A673 (cell line): ENCODE results near the gene PRKACG. TPM values are rescaled to one million over a fixed set of nuclear protein-coding genes. Genes with fewer than 3 reads are reported as not detected.

Experiments
- BruUV-seq: library from RNA; stranded (reverse); fragments of 400-500 nt; replicated peaks from 2 replicates; lab custom pipeline; 2021; lab: Mats Ljungman, UMichigan
- CTCF ChIA-PET: fragments of 300-600 bp; sonication (Branson Sonifier 250); formaldehyde crosslinking; loops from one replicate; lab custom pipeline; 2022; ENCODE audit warnings: antibody characterized with exemption; lab: Charles Lee
- POLR2A ChIA-PET: fragments of 300-600 bp; sonication (Branson Sonifier 250); formaldehyde crosslinking; loops from one replicate; lab custom pipeline; 2022; ENCODE audit warnings: antibody characterized with exemption; ENCODE audit not compliant: low non-redundant PET; lab: Charles Lee
- DNase-seq: peaks from one replicate; pipeline ENCODE4 v3.0.0-alpha.2; 2015; ENCODE audit warnings: low spot score
- H3K27ac ChIP-seq: fragments of 200-600 bp; sonication (generic); 2 replicates; pipeline ENCODE4 v1.5.1; 2016; ENCODE audit warnings: mixed run types, low read depth, mild to moderate bottlenecking, mixed read lengths, antibody characterized with exemption, low read length; ENCODE audit not compliant: poor library complexity, severe bottlenecking
- H3K27me3 ChIP-seq: fragments of 200-600 bp; sonication (generic); replicated peaks from 2 replicates; pipeline ENCODE4 v1.6.1; 2017; ENCODE audit warnings: mixed run types, low read depth, mild to moderate bottlenecking, mixed read lengths, antibody characterized with exemption, low read length; ENCODE audit not compliant: insufficient read depth, poor library complexity
- H3K36me3 ChIP-seq: fragments of 200-600 bp; sonication (generic); 2 replicates; pipeline ENCODE4 v1.6.1; 2016; ENCODE audit warnings: mixed run types, mild to moderate bottlenecking, mixed read lengths, antibody characterized with exemption, low read length; ENCODE audit not compliant: insufficient read depth, poor library complexity, severe bottlenecking
- H3K4me1 ChIP-seq: fragments of 200-600 bp; sonication (generic); 2 replicates; pipeline ENCODE4 v1.6.1; 2017; ENCODE audit warnings: mixed run types, mild to moderate bottlenecking, mixed read lengths, antibody characterized with exemption, low read length; ENCODE audit not compliant: insufficient read depth, poor library complexity, severe bottlenecking
- H3K4me3 ChIP-seq: fragments of 200-600 bp; sonication (generic); 2 replicates; pipeline ENCODE4 v1.5.1; 2016; ENCODE audit warnings: low read depth, mixed run types, mild to moderate bottlenecking, mixed read lengths, low read length; ENCODE audit not compliant: poor library complexity, severe bottlenecking
- H3K9me3 ChIP-seq: fragments of 200-600 bp; sonication (generic); 2 replicates; pipeline ENCODE4 v1.6.1; 2016; ENCODE audit warnings: mixed run types, low read depth, mild to moderate bottlenecking, mixed read lengths, antibody characterized with exemption, low read length; ENCODE audit not compliant: poor library complexity, severe bottlenecking
- CTCF ChIP-seq: fragments of 300-800, 200-600 bp; sonication (generic); conservative IDR thresholded peaks from 2 replicates; pipeline ENCODE4 v1.5.1; 2017; ENCODE audit warnings: low read depth, mild to moderate bottlenecking, antibody characterized with exemption, low read length, moderate library complexity, mixed read lengths
- EZH2 ChIP-seq: fragments of 200-600 bp; sonication (generic); IDR thresholded peaks from 2 replicates; pipeline ENCODE4 v1.6.1; 2017; ENCODE audit warnings: borderline replicate concordance, low read depth, mild to moderate bottlenecking, mixed read lengths, antibody characterized with exemption, low read length; ENCODE audit not compliant: poor library complexity, severe bottlenecking
- intact Hi-C: fragments of 100-400 bp; cut with micrococcal nuclease; formaldehyde crosslinking; loops from one replicate; pipeline ENCODE4 v1.10.0; 2022; ENCODE audit not compliant: unreplicated experiment
- total RNA-seq: library from RNA; stranded (reverse); gene quantifications from 2 replicates; pipeline ENCODE4 v1.2.3, GENCODE V29; 2021

PRKACG gene
- total RNA-seq, 1 experiment from 2014 or later: not detected

- no peaks in the 10 kb centered on the region for H3K9me3 ChIP-seq
- no peak for DNase-seq
- H3K36me3 ChIP-seq: no peaks in the 10 kb centered on the region
- POLR2A ChIA-PET: no interaction called here
- CTCF ChIA-PET: interaction anchor here (0.6 kb wide), 1 partner anchor 447 kb away, joined by 3 read pairs; no protein-coding TSS in a partner anchor
- H3K27me3 ChIP-seq: peaks cover 6% of the 10 kb centered on the region
- H3K27ac ChIP-seq: no peak overlapping the region
- TF ChIP-seq EZH2 (no peak), CTCF (no peak)
- no TSS peak for BruUV-seq
- intact Hi-C loops: no loop called here
- no peak overlapping the region for H3K4me3 ChIP-seq
- peaks cover 5% of the 10 kb centered on the region for H3K4me1 ChIP-seq
Measured at GRCh38 chr9:68975365-68976043, 38.4 kb downstream of the PRKACG start.

- intact Hi-C loops: loop anchor here (5.0 kb wide), 1 partner anchor 58 kb away; no protein-coding TSS in a partner anchor
- BruUV-seq: no TSS peak
- H3K4me3 ChIP-seq: no peak overlapping the region
- no peak overlapping the region for H3K27ac ChIP-seq
- TF ChIP-seq CTCF (no peak), EZH2 (no peak)
- no peaks in the 10 kb centered on the region for H3K9me3 ChIP-seq
- ChIA-PET CTCF (interaction anchor here (0.6 kb wide), 1 partner anchor 447 kb away, joined by 3 read pairs; no protein-coding TSS in a partner anchor), POLR2A (no interaction called here)
- no peak for DNase-seq
- peaks cover 4% of the 10 kb centered on the region for H3K4me1 ChIP-seq
- no peaks in the 10 kb centered on the region for H3K36me3 ChIP-seq
- peaks cover 6% of the 10 kb centered on the region for H3K27me3 ChIP-seq
Measured at GRCh38 chr9:68974901-68975300, 39.0 kb downstream of the PRKACG start.

GRCh38 chr9:68974431-68974830, 39.5 kb downstream of the PRKACG start:
- intact Hi-C loops: loop anchor here (5.0 kb wide), 1 partner anchor 57 kb away; no protein-coding TSS in a partner anchor
- Histone ChIP-seq H3K36me3 (no peaks in the 10 kb centered on the region), H3K4me1 (peaks cover 4% of the 10 kb centered on the region), H3K27ac (no peak overlapping the region), H3K9me3 (no peaks in the 10 kb centered on the region), H3K27me3 (peaks cover 6% of the 10 kb centered on the region), H3K4me3 (no peak overlapping the region)
- BruUV-seq: no TSS peak
- ChIA-PET POLR2A (no interaction called here), CTCF (no interaction called here)
- TF ChIP-seq EZH2: no peak
- no peak for TF ChIP-seq CTCF
- no peak for DNase-seq
